Muscle of leg (tissue), 11 donors: ENCODE results near the gene BCAS3. TPM values are rescaled to one million over a fixed set of nuclear protein-coding genes. Genes with fewer than 3 reads are reported as not detected.

ENCODE experiments used
- DNase-seq: peaks from one replicate; pipeline ENCODE4 v3.0.0; 2013
- H3K27ac ChIP-seq: one replicate; pipeline ENCODE4 v1.5.1; 2013; ENCODE audit warnings: mild to moderate bottlenecking, low read length, control low read depth
- H3K27me3 ChIP-seq: one replicate; pipeline ENCODE4 v1.6.1; 2013; ENCODE audit warnings: low read length; ENCODE audit not compliant: control insufficient read depth, insufficient read depth
- H3K36me3 ChIP-seq: one replicate; pipeline ENCODE4 v1.6.1; 2013; ENCODE audit warnings: low read length; ENCODE audit not compliant: control insufficient read depth, insufficient read depth
- H3K4me1 ChIP-seq: one replicate; pipeline ENCODE4 v1.6.1; 2013; ENCODE audit warnings: low read length; ENCODE audit not compliant: control insufficient read depth, insufficient read depth
- H3K4me3 ChIP-seq: one replicate; pipeline ENCODE4 v1.5.1; 2013; ENCODE audit warnings: low read length, control low read depth
- H3K9me3 ChIP-seq: replicated peaks from 2 replicates; pipeline ENCODE4 v1.6.1; 2013; ENCODE audit warnings: low read depth, low read length; ENCODE audit not compliant: control insufficient read depth
- WGBS: methylation state at CpG from one replicate; pipeline ENCODE4 v1.1.5; 2013; ENCODE audit warnings: missing lambda C conversion rate; ENCODE audit not compliant: insufficient coverage; 5-methylcytosine and 5-hydroxymethylcytosine counted together
- polyA plus RNA-seq, 8 donors: library from polyadenylated mRNA; unstranded; fragments of 120-200 nt; gene quantifications; one replicate each; pipeline versions ENCODE4 v1.2.1 to v1.2.3, GENCODE V29; 2013; ENCODE audit warnings: inconsistent platforms in 1 of 8, low replicate concordance in 1 of 8; ENCODE audit not compliant: insufficient read length in 8 of 8, insufficient read depth in 1 of 8
- total RNA-seq: library from RNA; stranded (reverse); fragments of 120-200 nt; gene quantifications from one replicate; pipeline ENCODE4 v1.2.4, GENCODE V29; 2013

Gene BCAS3
- total and polyA plus RNA-seq, 9 donors: 7.6 to 15.8 (median 9.5) TPM

DNA sequence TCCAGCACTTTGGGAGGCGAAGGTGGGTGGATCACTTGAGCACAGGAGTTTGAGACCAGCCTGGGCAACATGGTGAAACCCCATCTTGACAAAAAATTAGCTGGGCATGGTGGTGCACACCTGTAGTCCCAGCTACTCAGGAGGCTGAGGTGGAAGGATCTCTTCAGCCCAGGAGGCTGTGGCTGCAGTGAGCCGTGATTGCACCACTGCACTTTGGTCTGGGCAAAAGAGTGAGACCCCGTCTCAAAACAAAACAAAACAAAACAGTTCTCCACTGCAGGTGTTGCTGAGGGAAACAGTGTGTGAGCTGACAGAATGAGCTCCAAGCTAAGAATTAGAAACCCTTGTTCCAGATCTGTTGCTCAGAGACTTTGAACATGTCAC, 686.8 kb downstream of the BCAS3 start:
- WGBS: 100% methylated on average over 1 of the region's 3 CpGs
- H3K9me3 ChIP-seq: no peaks in the 10 kb centered on the region
- no peak for DNase-seq
- H3K27me3 ChIP-seq: no peaks in the 10 kb centered on the region
- no peak overlapping the region for H3K27ac ChIP-seq
- H3K4me1 ChIP-seq: peaks cover 6% of the 10 kb centered on the region
- H3K4me3 ChIP-seq: no peak overlapping the region
- H3K36me3 ChIP-seq: no peaks in the 10 kb centered on the region

DNA sequence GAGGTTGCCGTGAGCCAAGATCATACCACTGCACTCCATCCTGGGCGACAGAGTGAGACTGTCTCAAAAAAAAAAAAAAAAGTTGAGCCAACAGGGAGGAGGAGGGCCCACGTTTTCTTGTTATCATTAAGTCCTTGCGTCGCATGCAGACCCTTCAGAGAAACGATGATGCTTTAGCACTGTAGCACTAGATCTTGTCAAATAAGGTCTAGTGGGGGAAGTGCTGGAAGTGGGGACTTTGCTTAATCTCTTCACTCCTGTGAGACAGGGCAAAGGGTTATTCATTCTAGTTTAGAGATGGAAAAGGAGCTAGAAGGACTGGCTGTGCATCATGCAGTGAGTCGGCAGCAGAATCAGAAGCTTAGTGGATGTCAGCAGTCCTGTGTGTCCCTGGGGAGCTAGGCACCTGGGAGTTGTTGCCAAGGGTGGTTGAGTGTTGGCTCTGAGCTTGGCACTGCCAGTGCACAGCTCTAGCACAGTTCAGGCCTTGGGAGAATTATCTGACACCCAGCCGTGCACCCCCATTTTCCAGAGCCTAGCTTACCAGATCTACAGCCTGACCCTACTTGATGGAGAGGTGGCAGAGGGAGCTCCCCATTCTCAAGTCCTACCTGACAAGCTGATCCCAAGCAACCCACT, 688.5 kb downstream of the BCAS3 start:
- no peaks in the 10 kb centered on the region for H3K27me3 ChIP-seq
- H3K4me1 ChIP-seq: peaks cover 6% of the 10 kb centered on the region
- H3K27ac ChIP-seq: no peak overlapping the region
- no peak for DNase-seq
- H3K9me3 ChIP-seq: no peaks in the 10 kb centered on the region
- no peaks in the 10 kb centered on the region for H3K36me3 ChIP-seq
- no peak overlapping the region for H3K4me3 ChIP-seq
- 86% methylated on average over 7 of the region's 8 CpGs for WGBS

DNA sequence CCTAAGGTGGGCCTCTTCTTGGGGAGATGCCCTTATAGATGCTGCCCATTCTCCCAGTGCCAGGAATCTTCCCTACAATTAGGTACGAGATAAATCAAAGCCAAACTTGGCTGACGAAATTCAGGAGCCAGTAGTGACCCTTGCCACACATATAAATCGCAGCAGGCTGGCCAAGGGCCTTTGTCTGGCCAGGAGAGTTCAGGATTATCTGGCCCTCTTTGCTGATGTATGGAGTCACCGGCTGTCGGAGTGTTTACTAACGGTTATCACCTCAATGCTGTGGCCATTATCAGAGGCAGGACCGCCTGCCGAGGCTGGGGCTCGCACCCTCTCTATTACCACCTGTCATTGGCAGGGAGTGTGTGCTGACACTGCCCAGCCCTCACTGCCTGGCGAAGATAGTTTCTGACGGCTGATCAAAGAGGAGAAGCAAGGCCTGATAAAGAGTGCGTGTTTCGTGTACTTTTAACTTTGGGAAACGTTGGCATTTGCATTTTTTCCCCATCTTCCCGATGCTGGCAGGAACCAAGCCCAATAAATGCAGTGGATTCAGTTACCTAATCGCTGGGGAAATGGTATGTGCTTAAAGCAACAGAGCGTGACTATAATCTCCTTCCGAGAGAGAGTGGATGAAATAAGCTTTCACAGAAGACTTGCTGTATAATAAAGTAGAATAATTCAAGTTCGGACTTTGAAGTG, 689.2 kb downstream of the BCAS3 start:
- 46% methylated on average over 14 of the region's 19 CpGs for WGBS
- no peaks in the 10 kb centered on the region for H3K36me3 ChIP-seq
- H3K27me3 ChIP-seq: no peaks in the 10 kb centered on the region
- DNase-seq: no peak
- H3K4me3 ChIP-seq: no peak overlapping the region
- no peaks in the 10 kb centered on the region for H3K9me3 ChIP-seq
- H3K27ac ChIP-seq: no peak overlapping the region
- peaks cover 6% of the 10 kb centered on the region for H3K4me1 ChIP-seq

DNA sequence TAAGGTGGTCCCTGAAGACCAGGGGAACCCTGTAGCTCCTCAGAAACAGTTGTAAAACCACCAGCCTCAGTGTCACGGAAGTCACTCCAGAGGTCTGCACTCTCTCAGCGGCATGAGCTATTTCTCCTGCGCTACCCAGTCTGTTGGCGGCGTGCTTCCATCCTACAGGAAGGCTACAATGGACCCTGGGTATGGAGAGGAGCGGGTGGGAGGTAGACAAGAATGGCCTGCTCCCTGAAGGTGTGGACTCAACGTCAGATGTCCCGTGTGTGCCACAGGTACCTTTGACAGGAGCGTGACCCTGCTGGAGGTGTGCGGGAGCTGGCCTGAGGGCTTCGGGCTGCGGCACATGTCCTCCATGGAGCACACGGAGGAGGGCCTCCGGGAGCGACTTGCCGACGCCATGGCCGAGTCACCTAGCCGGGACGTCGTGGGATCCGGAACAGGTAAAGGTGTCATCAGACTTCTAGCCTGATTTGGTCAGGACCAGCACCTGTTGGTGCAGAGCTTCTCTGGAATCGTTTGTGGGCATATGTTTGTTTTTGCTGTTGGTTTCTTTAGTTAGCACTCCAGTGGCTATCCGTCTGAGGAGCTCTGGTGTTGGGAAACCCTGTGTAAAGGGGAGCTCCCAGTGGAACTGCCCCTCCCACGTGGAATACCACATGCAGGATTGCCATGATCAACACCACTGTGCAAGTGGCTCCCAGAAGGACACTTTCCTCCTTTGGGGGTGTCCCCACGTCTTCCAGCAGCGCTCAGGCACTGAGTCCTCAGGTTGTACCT, 690.6 kb downstream of the BCAS3 start:
- Histone ChIP-seq H3K27me3 (no peaks in the 10 kb centered on the region), H3K36me3 (no peaks in the 10 kb centered on the region), H3K4me3 (no peak overlapping the region), H3K4me1 (peaks cover 8% of the 10 kb centered on the region), H3K27ac (no peak overlapping the region), H3K9me3 (no peaks in the 10 kb centered on the region)
- 94% methylated on average over 25 of the region's 27 CpGs for WGBS
- DNase-seq: no peak

DNA sequence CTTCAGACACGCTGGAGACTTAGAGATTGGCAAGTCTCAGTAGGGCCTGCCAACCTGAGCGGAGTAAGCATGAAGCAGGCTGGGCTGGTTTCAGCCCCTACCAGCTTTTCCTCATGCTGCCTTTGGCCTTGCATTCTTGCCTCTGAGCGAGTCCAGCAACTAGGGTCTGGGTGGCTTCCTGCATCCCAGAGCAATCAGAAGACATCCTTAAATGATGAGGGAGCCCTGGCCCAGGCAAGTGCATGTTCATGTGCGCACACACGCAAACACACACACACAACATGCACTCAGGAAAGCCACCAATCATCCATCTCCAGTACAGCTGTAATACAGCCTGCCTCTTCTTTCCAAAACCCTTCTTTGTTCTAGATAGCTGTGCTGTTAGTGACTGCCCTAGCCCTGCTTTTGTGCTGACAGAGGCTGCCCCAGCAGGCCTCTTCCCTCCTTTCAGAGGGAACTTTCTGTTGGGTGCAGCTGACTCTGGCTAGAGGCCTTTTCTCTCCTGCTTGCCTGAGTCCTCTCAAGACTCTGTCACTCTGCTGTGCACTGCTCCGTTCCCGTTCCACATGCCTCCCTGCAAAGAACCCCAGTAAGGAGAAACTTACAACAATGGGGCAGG, 691.3 kb downstream of the BCAS3 start:
- DNase-seq: no peak
- no peaks in the 10 kb centered on the region for H3K36me3 ChIP-seq
- H3K4me1 ChIP-seq: peaks cover 8% of the 10 kb centered on the region
- 72% methylated on average over 5 of the region's 7 CpGs for WGBS
- H3K27ac ChIP-seq: no peak overlapping the region
- no peaks in the 10 kb centered on the region for H3K27me3 ChIP-seq
- H3K9me3 ChIP-seq: no peaks in the 10 kb centered on the region
- H3K4me3 ChIP-seq: no peak overlapping the region

DNA sequence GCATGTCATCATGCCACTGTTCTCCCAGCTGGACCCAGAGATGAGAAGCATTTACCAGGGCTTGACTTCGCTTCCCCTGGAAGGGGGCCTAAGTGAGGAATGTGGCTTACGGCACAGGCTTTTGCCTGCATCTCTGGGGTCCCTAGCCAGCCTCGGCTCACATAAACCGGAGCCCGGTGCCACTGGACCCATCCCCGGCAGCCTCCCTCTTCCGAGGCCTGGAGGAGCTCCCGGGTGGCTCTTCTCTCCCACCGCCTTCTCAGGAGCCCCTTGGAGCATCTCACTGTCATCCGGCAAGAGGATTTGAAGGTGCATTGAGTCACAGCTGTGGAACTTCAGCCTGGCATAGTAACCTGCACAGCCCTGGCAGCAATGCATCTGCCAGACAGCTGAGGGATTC, 692.1 kb downstream of the BCAS3 start:
- no peak for DNase-seq
- H3K9me3 ChIP-seq: no peaks in the 10 kb centered on the region
- peaks cover 8% of the 10 kb centered on the region for H3K4me1 ChIP-seq
- H3K27me3 ChIP-seq: no peaks in the 10 kb centered on the region
- 90% methylated on average over 10 of the region's 10 CpGs for WGBS
- H3K27ac ChIP-seq: no peak overlapping the region
- no peak overlapping the region for H3K4me3 ChIP-seq
- no peaks in the 10 kb centered on the region for H3K36me3 ChIP-seq

DNA sequence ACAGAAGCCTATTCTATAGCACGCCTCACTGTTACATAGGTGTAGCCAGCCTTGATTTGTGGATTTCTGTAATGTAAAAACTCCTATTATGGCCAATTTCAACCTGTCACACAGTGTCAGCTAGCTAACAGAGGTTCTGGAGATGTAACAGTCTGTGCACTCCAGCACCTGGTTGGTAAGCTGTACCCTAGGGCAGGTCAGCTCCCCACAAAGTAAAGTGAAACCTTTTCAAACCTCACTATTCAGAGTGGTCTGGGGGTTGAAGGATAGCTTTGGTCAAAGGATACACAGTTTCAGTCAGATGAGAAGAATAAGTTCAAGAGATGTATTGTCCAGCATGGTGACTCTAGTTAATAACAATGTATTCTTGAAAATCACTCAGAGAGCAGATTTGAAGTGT, 693.5 kb downstream of the BCAS3 start:
- WGBS: no CpG with 5 or more reads among the region's 1 CpG
- Histone ChIP-seq H3K4me3 (no peak overlapping the region), H3K36me3 (no peaks in the 10 kb centered on the region), H3K27me3 (no peaks in the 10 kb centered on the region), H3K27ac (no peak overlapping the region), H3K4me1 (peaks cover 11% of the 10 kb centered on the region), H3K9me3 (no peaks in the 10 kb centered on the region)
- no peak for DNase-seq

DNA sequence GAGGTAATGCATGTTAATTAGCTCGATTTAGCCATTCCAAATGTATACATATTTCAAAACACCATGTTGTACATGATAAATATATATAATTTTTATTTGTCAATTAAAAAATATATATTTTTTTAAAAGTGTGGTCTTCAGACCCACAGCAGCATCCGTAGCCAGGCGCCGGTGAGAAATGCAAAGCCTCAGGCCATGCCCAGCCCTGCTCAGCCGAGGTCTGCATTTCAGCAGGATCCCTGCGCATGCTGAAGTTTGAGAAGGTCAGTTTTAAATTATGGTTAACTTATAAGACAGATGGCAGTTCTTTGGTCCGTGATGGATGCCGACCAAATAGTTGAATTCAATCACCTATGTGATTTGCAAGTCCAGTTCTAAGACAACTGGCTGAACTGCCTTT, 694.0 kb downstream of the BCAS3 start:
- H3K4me1 ChIP-seq: peaks cover 15% of the 10 kb centered on the region
- no peak overlapping the region for H3K27ac ChIP-seq
- 72% methylated on average over 4 of the region's 8 CpGs for WGBS
- H3K9me3 ChIP-seq: no peaks in the 10 kb centered on the region
- H3K27me3 ChIP-seq: no peaks in the 10 kb centered on the region
- H3K36me3 ChIP-seq: no peaks in the 10 kb centered on the region
- no peak overlapping the region for H3K4me3 ChIP-seq
- DNase-seq: no peak

DNA sequence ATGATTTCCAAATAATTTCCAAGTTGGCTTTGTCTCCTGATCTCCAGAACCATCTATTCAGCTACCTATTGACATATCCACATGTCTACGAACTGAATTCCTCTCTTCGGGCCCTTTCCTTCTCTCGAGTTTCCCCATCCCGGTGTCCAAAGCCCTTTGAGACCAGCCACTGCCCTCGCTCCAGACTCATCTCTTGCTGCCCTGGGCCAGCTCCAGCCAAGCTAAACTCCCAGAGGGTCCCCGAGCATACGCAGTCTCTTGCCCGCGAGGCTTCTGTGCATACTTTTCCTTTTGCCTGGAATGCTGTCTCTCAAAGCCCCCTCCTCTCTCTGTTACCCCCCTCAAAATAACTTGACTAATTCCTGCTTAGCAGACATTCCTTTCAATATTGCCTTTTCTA, 694.8 kb downstream of the BCAS3 start:
- no peaks in the 10 kb centered on the region for H3K9me3 ChIP-seq
- H3K27ac ChIP-seq: no peak overlapping the region
- H3K36me3 ChIP-seq: no peaks in the 10 kb centered on the region
- H3K4me1 ChIP-seq: peaks cover 17% of the 10 kb centered on the region
- H3K4me3 ChIP-seq: no peak overlapping the region
- WGBS: 46% methylated on average over 9 of the region's 9 CpGs
- no peaks in the 10 kb centered on the region for H3K27me3 ChIP-seq
- DNase-seq: no peak
